Measurements from ENCODE around the gene CYB5D1.

Gene CYB5D1

GRCh38 chr17:7814969-7815368 lies 42.8 kb upstream of the CYB5D1 start:
- Histone ChIP-seq H3K4me3 (ENCODE audit: low read depth in 1 of 2, low read length in 2 of 2) (no peak overlapping the region), H3K27me3 (ENCODE audit: insufficient read depth, low read length, poor library complexity) (peaks cover 20% of the 10 kb centered on the region), H3K36me3 (ENCODE audit: insufficient read depth, low read length) (no peaks in the 10 kb centered on the region), H3K9me3 (ENCODE audit: insufficient read depth, low read length, severe bottlenecking) (no peaks in the 10 kb centered on the region), H3K27ac (ENCODE audit: low read length) (no peak overlapping the region), H3K79me2 (ENCODE audit: insufficient read depth, low read length) (no peaks in the 10 kb centered on the region), H4K20me1 (ENCODE audit: insufficient read depth, low read length) (no peaks in the 10 kb centered on the region), H3K4me2 (ENCODE audit: insufficient read depth, low read length) (no peak overlapping the region), H3K9ac (ENCODE audit: low read depth, low read length) (no peak overlapping the region), H2AFZ (ENCODE audit: low read depth, low read length) (no peak overlapping the region), H3K4me1 (ENCODE audit: insufficient read depth, low read length) (no peaks in the 10 kb centered on the region)
- DNase-seq (no peak), ATAC-seq (ENCODE audit: insufficient read depth, low read depth) (no peak)
- TF ChIP-seq CTCF (IDR thresholded peaks at IDR 0.05; ENCODE audit: borderline replicate concordance, extremely low read depth, low read length, poor library complexity, severe bottlenecking) = no peak
- TF ChIP-seq EZH2 (IDR thresholded peaks at IDR 0.05; ENCODE audit: borderline replicate concordance, low read depth, low read length, severe bottlenecking) = no peak

GRCh38 chr17:7816926-7817642 lies 40.7 kb upstream of the CYB5D1 start:
- DNase-seq = no peak

GRCh38 chr17:7817643-7817964 lies 40.2 kb upstream of the CYB5D1 start:
- TF ChIP-seq EZH2 (IDR thresholded peaks at IDR 0.05; ENCODE audit: borderline replicate concordance, low read depth, low read length, severe bottlenecking) (no peak), CTCF (IDR thresholded peaks at IDR 0.05; ENCODE audit: borderline replicate concordance, extremely low read depth, low read length, poor library complexity, severe bottlenecking) (no peak)
- Histone ChIP-seq H3K9ac (ENCODE audit: low read depth, low read length) (no peak overlapping the region), H2AFZ (ENCODE audit: low read depth, low read length) (no peak overlapping the region), H3K4me2 (ENCODE audit: insufficient read depth, low read length) (no peak overlapping the region), H3K27ac (ENCODE audit: low read length) (no peak overlapping the region), H3K79me2 (ENCODE audit: insufficient read depth, low read length) (no peaks in the 10 kb centered on the region), H3K27me3 (ENCODE audit: insufficient read depth, low read length, poor library complexity) (peaks cover 17% of the 10 kb centered on the region), H3K4me1 (ENCODE audit: insufficient read depth, low read length) (no peaks in the 10 kb centered on the region), H3K36me3 (ENCODE audit: insufficient read depth, low read length) (no peaks in the 10 kb centered on the region), H3K9me3 (ENCODE audit: insufficient read depth, low read length, severe bottlenecking) (no peaks in the 10 kb centered on the region), H4K20me1 (ENCODE audit: insufficient read depth, low read length) (no peaks in the 10 kb centered on the region), H3K4me3 (ENCODE audit: low read depth in 1 of 2, low read length in 2 of 2) (no peak overlapping the region)
- ATAC-seq (ENCODE audit: insufficient read depth, low read depth) = no peak
- no peak for DNase-seq

More at GRCh38 chr17:7816926-7817642, 40.7 kb upstream of the CYB5D1 start:
- Histone ChIP-seq H3K4me1 (ENCODE audit: insufficient read depth, low read length) (no peaks in the 10 kb centered on the region), H3K79me2 (ENCODE audit: insufficient read depth, low read length) (no peaks in the 10 kb centered on the region), H2AFZ (ENCODE audit: low read depth, low read length) (no peak overlapping the region), H3K4me2 (ENCODE audit: insufficient read depth, low read length) (no peak overlapping the region), H3K4me3 (ENCODE audit: low read depth in 1 of 2, low read length in 2 of 2) (no peak overlapping the region), H3K27ac (ENCODE audit: low read length) (no peak overlapping the region), H3K9ac (ENCODE audit: low read depth, low read length) (no peak overlapping the region), H3K27me3 (ENCODE audit: insufficient read depth, low read length, poor library complexity) (peaks cover 17% of the 10 kb centered on the region), H3K36me3 (ENCODE audit: insufficient read depth, low read length) (no peaks in the 10 kb centered on the region), H4K20me1 (ENCODE audit: insufficient read depth, low read length) (no peaks in the 10 kb centered on the region), H3K9me3 (ENCODE audit: insufficient read depth, low read length, severe bottlenecking) (no peaks in the 10 kb centered on the region)
- TF ChIP-seq EZH2 (IDR thresholded peaks at IDR 0.05; ENCODE audit: borderline replicate concordance, low read depth, low read length, severe bottlenecking) = no peak
- no peak for TF ChIP-seq CTCF (IDR thresholded peaks at IDR 0.05; ENCODE audit: borderline replicate concordance, extremely low read depth, low read length, poor library complexity, severe bottlenecking)
- no peak for ATAC-seq (ENCODE audit: insufficient read depth, low read depth)

Measured in DND-41 (cell line).